Fibroblast of skin of right biceps (primary cell): ENCODE data around the gene LAMC1.
A peak's percentile ranks its signal among the peaks of the same experiment; 100 is the strongest.

Experiments used
- DNase-seq: peaks from one replicate; pipeline ENCODE4 v3.0.0-alpha.2; 2013

The LAMC1 gene

DNA sequence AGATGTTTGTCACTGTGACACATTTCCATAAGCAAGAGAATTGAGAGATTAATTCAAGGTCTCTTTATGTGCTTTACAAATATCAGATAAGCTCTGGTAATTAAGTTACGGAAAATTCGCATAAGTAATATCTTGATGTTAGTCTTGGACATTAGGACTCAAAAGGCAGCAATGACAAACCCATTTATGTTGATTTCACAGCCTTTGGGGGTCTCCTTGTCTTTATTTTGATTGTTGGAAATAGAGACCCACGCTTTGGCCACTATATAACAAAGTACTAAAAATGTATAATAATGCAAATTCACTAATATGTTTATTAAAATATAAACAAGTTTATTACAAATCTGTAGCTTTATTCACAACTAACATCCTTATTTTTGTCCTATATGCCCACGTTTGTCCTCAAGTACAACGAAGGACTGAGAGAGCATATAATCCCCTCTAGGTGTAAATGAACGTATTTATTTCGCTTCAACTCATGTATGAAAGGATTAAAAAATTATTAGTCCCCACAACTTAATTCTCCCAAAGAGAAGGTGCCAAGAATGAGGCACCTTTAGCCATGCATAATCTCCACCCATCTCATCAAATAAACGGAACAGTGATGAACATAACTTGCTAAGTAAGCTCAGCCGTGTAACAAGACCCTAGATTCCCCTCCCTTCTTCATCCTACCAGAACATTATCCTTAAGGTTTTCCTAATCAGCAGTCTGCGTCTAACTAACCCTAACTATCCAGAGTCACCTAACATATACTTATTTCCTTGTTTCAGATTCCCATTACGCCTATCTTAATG lies 1.6 kb upstream of the LAMC1 start:
- DNase-seq = no peak

DNA sequence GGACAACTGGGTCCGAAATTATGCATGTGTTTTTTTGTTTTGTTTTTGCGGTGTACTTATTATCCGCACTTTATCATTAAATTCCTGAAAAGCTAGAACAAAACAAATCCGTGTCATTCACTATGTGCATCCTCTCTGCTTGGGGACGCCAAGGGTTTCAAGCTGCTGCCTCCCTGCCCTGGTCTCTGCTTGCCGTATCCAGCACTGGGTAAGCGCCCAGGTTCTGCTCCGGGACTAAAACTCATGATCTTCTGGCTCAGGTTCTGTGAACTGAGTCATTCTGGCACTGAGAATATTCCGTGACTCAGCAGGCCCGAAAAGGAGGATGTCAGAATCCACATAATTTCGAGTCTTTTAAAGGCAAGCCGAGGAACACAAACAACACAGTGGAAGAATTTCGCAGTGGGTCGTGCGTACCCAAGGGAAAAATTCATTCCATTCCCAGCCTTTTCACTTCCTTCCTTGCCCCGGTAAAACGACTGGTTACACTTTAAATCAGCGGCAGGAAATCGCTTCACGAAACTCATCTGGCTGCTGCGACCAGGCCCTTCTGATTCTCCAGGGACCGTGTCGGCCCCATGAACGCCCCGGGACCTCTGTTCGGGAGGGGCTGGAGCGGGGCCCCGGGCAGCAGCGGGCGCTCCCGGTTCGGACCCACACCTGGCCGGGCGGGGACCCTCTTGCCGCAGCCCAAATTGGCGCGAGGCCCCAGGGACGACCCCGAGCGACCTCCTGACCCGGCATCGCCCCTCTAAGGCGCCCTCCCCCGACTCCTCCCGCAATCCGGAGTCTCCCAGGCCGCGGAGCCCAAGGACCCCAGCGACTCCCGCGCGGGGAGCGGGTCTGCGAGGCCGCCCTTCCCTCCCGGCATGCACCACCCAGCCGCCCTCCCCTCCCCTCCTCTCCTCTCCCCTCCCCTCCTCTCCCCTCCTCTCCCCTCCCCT lies 746 bp upstream of the LAMC1 start:
- DNase-seq = peak; percentile 99

DNA sequence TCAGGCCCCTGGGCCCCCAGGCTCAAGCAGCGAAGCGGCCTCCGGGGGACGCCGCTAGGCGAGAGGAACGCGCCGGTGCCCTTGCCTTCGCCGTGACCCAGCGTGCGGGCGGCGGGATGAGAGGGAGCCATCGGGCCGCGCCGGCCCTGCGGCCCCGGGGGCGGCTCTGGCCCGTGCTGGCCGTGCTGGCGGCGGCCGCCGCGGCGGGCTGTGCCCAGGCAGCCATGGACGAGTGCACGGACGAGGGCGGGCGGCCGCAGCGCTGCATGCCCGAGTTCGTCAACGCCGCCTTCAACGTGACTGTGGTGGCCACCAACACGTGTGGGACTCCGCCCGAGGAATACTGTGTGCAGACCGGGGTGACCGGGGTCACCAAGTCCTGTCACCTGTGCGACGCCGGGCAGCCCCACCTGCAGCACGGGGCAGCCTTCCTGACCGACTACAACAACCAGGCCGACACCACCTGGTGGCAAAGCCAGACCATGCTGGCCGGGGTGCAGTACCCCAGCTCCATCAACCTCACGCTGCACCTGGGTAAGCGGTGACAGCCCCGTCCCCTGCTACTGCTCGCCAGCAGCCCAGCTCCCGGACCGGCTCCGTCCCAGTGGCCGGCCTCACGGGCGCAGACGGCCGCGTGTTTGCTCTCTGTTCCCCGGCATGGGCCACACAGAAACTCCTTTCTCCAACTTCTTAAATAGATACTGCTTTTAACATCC lies 539 bp downstream of the LAMC1 start:
- DNase-seq = peak; percentile 54

DNA sequence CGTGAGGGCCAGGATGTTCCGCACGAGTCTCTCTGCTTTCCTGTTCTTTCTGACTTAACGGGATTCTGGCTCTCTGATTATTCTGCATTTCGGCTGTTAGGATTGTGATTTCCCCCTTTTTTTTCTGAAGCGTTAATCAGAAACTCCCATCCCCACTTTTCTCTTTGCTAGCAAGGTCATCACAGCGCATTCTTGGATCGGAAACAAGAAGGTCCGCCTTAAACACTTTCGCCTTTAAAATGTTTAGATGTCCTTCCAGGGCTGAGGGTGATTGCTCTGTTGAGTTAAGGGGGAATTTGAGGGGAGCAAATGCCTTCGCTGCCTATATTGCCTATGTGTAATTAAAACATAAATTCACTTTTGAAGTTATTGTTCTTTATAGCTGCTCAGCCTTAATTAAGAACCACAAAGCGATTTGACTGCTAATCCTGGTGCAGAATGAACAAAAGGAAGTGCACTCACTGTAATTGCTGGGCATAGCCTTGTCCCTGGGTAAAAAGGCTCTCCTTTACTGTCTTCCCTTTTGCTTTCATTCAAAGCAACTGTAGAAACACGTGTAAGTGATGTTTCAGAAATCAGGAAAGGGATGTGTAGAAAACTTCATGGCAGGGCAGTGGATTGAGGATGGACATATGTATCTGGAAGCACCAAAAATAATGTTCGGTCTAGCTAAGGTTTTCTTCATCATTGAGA lies 1.2 kb downstream of the LAMC1 start:
- no peak for DNase-seq

DNA sequence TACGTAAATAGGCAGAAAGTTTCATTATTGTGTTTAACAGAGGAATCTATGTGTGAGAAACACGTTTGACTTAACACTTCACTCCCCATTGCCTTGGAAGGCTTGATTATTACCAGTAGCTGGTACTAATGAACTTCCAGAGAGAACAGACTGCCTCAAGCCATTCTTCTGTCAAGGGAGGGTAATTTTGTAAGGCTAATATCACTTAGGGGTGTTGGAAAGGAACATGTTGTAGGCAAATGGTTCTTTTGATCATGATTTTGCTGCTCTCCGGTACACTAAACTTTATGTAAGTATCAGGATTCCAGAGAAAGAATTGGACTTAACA lies 1.8 kb downstream of the LAMC1 start:
- DNase-seq = no peak

DNA sequence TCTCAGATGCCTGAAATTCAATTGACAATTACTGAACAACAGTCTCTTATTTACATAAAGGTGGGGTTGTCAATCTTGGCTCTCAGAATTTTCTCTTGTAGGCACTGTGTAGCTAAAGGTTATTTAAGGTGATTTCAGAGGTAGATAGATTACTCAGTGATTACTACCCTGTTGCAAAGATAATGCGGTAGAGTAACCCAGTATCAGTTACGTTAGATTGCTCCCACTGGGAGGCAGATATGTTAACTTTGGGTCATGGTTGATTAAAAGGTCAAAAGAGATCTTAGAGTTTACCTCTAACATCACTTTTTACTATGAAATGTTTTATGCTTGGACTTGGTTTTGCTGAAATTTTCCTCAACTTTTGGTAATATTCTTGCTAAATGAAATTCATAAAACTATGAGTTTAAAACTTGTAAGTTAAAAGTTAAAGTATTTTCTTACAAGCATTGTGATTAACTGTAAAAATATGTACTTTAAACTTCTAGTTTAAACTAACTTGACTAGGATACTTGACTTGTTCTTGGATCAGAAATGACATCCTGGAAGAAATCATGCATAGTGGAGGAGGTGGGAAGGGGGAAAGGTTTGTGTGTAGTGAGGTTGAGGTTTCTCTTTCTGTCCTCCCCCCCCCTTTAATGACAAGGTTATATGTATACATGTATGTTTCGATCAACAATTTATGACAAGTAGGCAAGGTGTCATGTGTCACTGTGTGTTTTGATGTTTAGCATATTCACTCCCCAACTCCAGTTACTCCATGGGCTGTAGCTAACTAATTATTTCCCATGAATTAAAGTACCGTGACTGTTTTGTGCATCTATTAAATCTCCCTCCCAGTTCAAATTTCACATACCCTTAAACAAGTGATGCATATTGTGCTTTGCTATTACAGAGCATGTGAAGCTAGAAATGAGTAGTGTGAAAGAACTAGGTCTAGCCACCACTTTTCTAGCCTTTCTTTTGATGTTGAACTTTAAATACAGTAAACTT lies 2.9 kb downstream of the LAMC1 start:
- peak; percentile 42 for DNase-seq

DNA sequence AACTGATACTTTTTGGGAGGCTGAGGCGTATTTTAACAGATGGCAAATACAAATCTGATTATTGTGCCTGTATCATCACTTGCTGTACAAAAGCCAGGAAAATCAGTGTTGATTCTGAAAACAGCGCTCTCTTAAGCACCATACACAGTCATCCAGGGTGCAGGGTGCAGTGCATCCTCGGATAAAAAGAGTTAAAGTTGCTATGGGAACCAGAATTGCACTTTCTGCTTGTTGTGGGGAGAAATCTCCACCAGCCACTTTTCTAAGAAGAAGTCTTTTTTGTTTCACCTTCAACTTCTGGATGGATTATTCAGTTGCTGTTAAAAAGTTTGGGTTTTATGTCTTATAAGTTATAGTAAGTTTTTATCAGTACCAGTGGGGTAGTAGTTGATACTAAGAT lies 3.8 kb downstream of the LAMC1 start:
- no peak for DNase-seq

DNA sequence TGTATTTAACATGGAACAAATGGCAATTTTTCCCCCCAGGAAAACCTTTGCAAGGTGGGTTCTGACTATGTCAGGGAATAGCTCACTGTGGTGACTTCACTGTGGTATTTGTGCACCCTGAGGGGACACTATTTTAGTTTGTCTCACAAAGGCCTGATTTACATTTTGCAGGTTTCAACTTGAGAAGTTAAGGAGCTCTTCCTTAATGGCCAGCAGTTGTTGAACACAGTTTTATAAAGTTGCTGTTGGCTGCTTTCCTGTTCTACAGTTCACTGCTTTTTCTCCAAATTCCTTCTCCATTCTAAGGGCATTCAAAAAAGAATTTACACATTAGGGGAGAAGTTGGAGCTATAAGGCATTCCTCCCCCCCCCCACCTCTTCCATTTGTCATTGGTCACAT lies 4.6 kb downstream of the LAMC1 start:
- DNase-seq = no peak

DNA sequence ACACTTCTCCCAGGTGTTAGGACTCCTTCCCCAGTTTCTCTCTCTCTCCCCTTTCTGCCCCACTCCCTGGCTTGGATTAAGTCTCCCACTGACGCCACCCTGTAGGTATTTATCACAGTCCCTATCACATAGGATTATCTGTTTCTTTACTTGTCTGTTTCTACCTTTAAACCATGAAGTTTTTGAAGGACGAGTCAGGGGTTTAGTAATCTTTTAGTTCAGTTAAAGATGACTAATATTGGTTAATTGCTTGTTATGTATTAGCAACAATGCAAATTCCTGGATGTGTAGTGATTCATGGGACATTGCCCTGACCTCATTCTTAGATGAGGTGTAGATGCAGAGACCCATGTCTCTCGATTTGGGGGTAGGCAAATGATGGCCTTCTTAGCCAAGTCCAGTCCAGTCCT lies 6.4 kb downstream of the LAMC1 start:
- peak; percentile 88 for DNase-seq

DNA sequence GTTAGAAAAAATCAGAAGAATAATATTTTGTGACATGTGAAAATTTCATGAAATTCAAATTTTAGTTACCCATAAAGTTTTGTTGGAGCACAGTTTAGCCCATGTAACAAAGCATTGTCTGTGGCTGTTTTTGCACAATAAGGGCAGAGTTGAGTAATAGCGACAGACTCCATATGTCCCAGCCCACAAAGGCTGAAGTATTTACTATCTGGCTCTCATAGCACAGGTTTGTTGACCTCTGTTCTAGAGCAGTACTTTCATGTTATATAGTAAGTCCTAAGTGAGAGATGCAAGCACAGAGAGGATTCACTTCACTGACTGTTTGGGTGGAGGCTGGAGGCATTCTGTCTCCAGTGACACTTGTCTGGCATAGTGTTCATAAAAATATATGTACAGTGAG lies 6.8 kb downstream of the LAMC1 start:
- DNase-seq = peak; percentile 56

DNA sequence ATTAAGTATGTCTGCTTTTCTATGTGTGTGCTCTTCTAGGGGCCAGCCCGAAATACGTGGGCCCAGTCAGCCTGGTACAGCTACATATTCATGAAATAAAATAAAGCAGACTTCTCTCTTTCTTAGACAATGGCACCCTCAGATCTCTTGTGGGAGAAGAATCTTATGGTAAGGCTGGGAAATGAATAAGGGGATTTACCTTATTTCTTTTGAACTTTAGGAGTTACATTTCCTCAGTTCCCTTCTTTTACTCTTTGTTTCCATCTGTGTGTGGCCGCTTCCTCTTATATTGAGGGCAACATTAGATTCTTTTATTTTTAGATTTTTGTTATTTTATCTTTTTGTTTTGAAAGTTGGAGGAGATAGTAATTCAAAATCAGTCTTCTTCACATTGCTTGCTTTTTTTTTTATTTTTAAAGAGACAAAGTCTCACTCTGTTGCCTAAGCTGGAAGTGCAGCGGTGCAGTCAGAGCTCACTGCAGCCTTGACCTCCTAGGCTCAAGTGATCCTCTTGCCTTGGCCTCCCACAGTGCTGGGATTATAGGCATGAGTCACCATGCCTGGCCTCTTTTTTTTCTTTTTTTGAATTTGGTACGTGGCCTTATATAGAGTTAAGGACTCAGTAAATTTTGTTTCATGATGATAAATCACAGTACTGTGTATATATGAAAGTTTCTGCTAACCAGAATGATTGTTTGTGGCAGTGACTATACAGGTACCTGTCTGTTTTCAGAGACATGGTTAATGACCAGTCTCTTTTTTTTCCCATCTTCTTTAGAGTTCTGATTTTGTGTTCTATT lies 9.1 kb downstream of the LAMC1 start:
- peak; percentile 55 for DNase-seq

DNA sequence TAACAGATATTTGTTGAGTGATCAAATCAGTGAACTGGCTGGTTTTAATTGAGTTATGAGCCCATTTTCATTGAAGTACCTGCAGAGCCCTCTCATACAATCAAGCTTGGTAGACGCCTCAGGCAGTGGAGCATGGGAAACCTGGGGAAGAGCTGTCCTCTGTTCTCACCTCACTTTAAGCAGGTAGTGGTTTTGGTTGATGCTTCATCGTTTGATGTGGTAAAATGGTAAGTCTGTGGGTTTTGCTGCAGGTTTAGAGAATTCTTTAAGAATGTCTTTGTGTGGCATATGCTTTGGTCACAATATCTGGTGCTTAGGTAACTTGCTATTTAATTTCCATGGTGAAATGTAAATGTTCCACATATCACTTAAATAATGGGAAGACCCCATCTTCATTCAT lies 10.0 kb downstream of the LAMC1 start:
- DNase-seq = no peak

DNA sequence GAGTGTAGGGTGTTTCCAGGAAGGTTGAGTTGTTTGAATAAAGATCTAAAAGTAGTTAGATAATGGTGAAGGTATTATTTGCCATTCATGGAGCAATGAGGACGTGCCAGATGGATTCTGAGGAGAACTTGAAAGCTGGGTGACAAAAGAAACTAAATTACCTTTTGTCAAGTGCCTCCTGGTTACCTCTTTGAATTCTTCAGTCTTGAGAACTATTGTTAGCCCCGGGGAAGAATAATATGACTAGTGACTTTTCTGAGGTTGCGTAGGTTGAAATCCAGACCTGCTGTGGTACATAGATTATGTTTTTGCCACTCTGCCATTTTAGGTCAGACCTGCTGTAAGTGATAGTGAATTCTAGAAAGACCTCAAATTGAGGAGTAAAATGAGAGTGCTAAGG lies 11.5 kb downstream of the LAMC1 start:
- no peak for DNase-seq

DNA sequence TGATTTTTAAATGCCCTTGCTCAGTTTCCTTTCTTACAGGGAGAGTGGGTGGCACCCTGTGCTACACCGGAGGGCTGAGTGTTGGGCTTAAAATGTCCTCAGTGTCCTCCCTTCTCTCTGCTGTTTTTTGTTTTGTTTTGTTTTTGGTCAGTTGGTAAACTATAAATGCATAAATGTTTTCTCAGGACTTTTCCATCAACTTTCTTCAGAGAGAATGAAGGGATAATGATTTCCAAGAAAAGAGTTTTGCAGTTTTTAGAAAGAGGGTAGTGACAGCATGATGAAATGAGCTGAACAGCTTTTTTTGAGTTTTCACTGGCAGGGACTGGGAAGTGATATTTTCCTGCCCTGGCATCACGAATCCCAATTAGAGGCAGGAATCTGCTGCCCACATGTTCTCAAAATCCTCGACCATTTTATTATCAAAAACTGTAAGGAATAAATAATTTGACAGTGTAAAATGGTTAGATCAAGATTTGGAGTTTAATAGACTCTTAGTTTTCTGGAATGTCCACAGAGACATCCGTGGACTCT lies 15.2 kb downstream of the LAMC1 start:
- DNase-seq = no peak

DNA sequence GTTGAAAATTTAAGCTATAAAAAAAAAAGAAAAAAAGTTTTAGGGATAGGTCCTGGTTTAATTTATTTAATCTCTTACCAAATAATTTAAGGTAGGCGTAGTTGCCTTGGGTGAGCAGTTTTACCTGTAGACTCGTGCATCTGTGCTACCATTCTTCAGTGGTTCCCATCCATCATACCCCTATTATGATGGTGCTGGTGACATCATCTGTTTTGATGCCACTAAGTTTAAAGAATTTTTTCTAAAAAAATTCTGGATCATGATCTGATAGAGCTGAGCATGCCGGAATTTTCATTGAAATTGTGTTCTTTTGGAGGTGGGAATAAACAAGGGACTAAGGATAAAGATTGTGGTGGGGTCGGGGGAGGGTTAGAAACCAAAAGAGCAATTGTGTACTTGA lies 15.7 kb downstream of the LAMC1 start:
- DNase-seq = no peak

DNA sequence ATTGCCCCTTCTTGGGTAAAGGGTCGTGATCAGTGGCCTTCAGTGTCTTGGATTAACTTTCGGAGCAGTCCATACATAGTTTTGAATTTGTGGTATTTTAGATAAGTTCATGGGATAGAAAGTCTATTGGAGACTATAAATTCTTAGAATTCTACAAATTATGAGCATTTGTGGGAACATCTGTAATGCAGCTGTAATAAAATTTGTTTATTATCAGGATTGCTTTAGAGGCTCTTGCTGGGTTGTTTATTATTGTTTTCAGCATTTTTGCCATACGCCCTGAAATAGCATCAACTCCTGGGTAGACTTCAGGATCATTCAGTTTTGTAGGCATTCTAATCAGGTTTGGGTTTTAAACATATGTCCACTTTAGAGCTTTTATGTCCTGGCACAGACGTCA lies 16.1 kb downstream of the LAMC1 start:
- no peak for DNase-seq

DNA sequence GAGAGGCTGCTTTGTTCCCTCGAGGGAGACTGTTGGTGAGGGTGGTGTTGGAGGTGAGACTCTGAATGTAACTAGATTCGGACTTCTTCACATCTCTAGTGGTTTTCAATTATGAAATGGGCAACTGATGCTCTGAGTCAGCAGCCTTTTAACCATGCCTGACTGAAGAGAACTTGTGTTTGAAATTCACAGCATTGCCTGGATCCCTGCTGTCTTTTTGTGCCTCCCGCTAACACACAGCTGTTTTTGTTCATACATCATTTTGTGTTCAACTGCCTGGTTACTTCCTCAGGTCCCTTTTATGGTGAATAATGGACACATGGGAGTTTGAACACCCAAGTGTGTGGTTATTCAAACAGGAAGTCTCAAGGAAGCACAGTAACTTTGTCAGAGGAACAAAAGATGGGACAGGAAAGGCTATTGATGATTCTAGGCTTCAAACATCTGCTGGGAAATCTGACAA lies 16.8 kb downstream of the LAMC1 start:
- DNase-seq = peak; percentile 90

DNA sequence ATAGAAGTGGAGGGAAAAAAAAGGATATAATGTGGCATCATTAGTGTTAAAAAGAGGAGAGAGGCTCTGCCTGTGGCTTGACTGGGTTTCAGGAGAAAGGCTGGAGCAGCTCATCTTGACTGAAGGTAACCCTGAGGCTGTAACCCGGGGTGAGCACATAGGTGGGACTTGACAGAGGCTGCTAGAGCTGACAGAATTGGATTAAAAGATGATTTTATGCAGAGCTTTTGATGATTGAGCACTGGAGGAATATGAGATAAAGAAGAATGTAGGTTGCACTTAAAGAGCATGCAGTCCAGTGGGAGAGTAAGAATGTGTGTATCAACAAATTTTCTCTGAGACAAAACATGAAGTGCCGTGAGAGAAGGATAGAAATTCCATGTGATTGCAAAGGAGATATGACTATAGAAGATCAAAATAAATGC lies 17.3 kb downstream of the LAMC1 start:
- peak; percentile 42 for DNase-seq

DNA sequence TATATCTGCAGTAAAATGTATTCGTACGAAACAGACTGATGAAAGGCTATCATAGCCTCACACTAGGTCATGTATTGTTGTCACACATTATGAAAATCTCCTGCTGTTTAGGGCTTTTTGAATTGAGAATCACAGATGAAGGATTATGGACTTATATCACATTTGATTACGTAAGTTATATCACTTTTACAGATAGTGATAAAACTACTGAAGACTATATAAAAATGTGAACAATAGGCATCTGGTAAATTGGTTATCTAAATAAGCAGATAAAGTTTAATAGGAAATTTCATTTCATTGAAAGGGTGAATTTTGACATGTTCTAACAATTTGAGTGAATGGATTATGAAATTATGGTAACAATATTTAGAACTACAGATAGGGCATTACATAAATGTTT lies 20.0 kb downstream of the LAMC1 start:
- no peak for DNase-seq
